Frontal cortex (tissue), 4 donors: ENCODE results near the gene VEGFB. TPM values are rescaled to one million over a fixed set of nuclear protein-coding genes. Genes with fewer than 3 reads are reported as not detected.

Source experiments
- DNase-seq, 2 donors: peaks; one replicate each; pipeline ENCODE4 v3.0.0; 2012; ENCODE audit warnings: low spot score in 2 of 2
- FAIRE-seq: peaks from 2 replicates; lab custom pipeline; 2012; peaks lifted over from hg19 to GRCh38; lab: Jason Lieb, UNC
- total RNA-seq: library from RNA; depleted of rRNA; stranded (reverse); fragments of >200 nt; gene quantifications from one replicate; pipeline ENCODE4 v1.2.3, GENCODE V29; 2014
- donor health status: control.
- donor health status: control.
- donor health status: control.

Gene VEGFB
- total RNA-seq, 1 donor from 2014 or later: 17.9 TPM

GRCh38 chr11:64210301-64211020 is 23.9 kb upstream of the VEGFB start:
- no peak for DNase-seq
- FAIRE-seq: no peak

GRCh38 chr11:64211181-64211872 is 23.1 kb upstream of the VEGFB start:
- no peak for DNase-seq
- no peak for FAIRE-seq

- no peak for FAIRE-seq
- no peak for DNase-seq
Observed at GRCh38 chr11:64216879-64217278, 17.5 kb upstream of the VEGFB start.

GRCh38 chr11:64218628-64219353 is 15.6 kb upstream of the VEGFB start:
- no peak for FAIRE-seq

GRCh38 chr11:64219354-64219684 is 15.1 kb upstream of the VEGFB start:
- no peak for DNase-seq
- FAIRE-seq: no peak

More at GRCh38 chr11:64218628-64219353, 15.6 kb upstream of the VEGFB start:
- no peak for DNase-seq

- FAIRE-seq (no peak), DNase-seq (no peak)
Observed at GRCh38 chr11:64219755-64220154, 14.6 kb upstream of the VEGFB start.

GRCh38 chr11:64220271-64220670 is 14.1 kb upstream of the VEGFB start:
- FAIRE-seq (no peak), DNase-seq (no peak)

GRCh38 chr11:64220798-64221197 is 13.6 kb upstream of the VEGFB start:
- DNase-seq: no peak
- no peak for FAIRE-seq

GRCh38 chr11:64222651-64223000 is 11.8 kb upstream of the VEGFB start:
- no peak for FAIRE-seq
- no peak for DNase-seq

GRCh38 chr11:64223001-64223651 is 11.3 kb upstream of the VEGFB start:
- DNase-seq (no peak), FAIRE-seq (no peak)

- DNase-seq: no peak
- FAIRE-seq: no peak
Observed at GRCh38 chr11:64224151-64224890, 10.1 kb upstream of the VEGFB start.

- FAIRE-seq (no peak), DNase-seq (no peak)
Observed at GRCh38 chr11:64224891-64225607, 9.3 kb upstream of the VEGFB start.

- DNase-seq (peak; percentile 94 to 96), FAIRE-seq (no peak)
Observed at GRCh38 chr11:64225608-64226506, 8.5 kb upstream of the VEGFB start, which contains the start of the genes NUDT22 and TRPT1. Gene NUDT22 (plus strand): TSS chr11:64226274. CDS start chr11:64226653, 379 bp downstream. Gene TRPT1 (minus strand): TSS chr11:64226186. CDS start chr11:64225860, 326 bp downstream.

GRCh38 chr11:64226507-64227051 is 7.8 kb upstream of the VEGFB start:
- no peak for FAIRE-seq

GRCh38 chr11:64227405-64227956 is 6.9 kb upstream of the VEGFB start:
- FAIRE-seq: no peak

More at GRCh38 chr11:64226507-64227051, 7.8 kb upstream of the VEGFB start:
- DNase-seq: peak in 1 of 2 donors; percentile 56

GRCh38 chr11:64229090-64229743 is 5.2 kb upstream of the VEGFB start:
- DNase-seq: no peak
- FAIRE-seq: no peak

More at GRCh38 chr11:64227405-64227956, 6.9 kb upstream of the VEGFB start:
- no peak for DNase-seq

- FAIRE-seq: no peak
- no peak for DNase-seq
Observed at GRCh38 chr11:64229744-64230170, 4.6 kb upstream of the VEGFB start.
